HG03066 (cell line): ENCODE results near the gene SHC2.

Source experiments
- ATAC-seq: cut with Tn5 transposase; IDR thresholded peaks from one replicate; pipeline ENCODE4 v1.9.1; 2021; ENCODE audit warnings: low read depth; ENCODE audit not compliant: unreplicated experiment

SHC2 gene

GRCh38 chr19:460877-461720, at the start of gene SHC2:
Gene SHC2, minus strand, starts transcription at chr19:461033. Its CDS starts 37 bp downstream, at chr19:460996.
- ATAC-seq: no peak

GRCh38 chr19:508204-509150, 47.6 kb upstream of the SHC2 start:
- no peak for ATAC-seq

- ATAC-seq: peak; percentile 57
These were observed 46.7 kb upstream of the SHC2 start, which contains the start of gene TPGS1 for GRCh38 chr19:507286-508203. Gene TPGS1, plus strand, starts transcription at chr19:507497. Its CDS starts 10 bp downstream, at chr19:507507.

GRCh38 chr19:506404-507285, 45.8 kb upstream of the SHC2 start:
- ATAC-seq: peak; percentile 72

- ATAC-seq: no peak
These were observed 43.8 kb upstream of the SHC2 start for GRCh38 chr19:504616-505015.

GRCh38 chr19:501646-502045, 40.8 kb upstream of the SHC2 start:
- ATAC-seq: no peak

- no peak for ATAC-seq
These were observed 38.3 kb upstream of the SHC2 start for GRCh38 chr19:498977-499623.

- ATAC-seq: no peak
These were observed 37.7 kb upstream of the SHC2 start for GRCh38 chr19:498511-498891.

GRCh38 chr19:497869-498510, 37.2 kb upstream of the SHC2 start:
- no peak for ATAC-seq

- no peak for ATAC-seq
These were observed 36.6 kb upstream of the SHC2 start for GRCh38 chr19:497491-497868.

- ATAC-seq: no peak
These were observed 36.2 kb upstream of the SHC2 start for GRCh38 chr19:496986-497385.

- ATAC-seq: no peak
These were observed 35.4 kb upstream of the SHC2 start, which contains the start of gene MADCAM1 for GRCh38 chr19:496112-496665. Gene MADCAM1, plus strand, starts transcription at chr19:496486. Its CDS starts 14 bp downstream, at chr19:496500.

- no peak for ATAC-seq
These were observed 34.7 kb upstream of the SHC2 start for GRCh38 chr19:495402-496111.

GRCh38 chr19:495081-495401, 34.2 kb upstream of the SHC2 start:
- no peak for ATAC-seq

GRCh38 chr19:494171-495080, 33.6 kb upstream of the SHC2 start:
- ATAC-seq: no peak

- ATAC-seq: no peak
These were observed 32.7 kb upstream of the SHC2 start for GRCh38 chr19:493391-494170.
